Activated CD4-positive, alpha-beta memory T cell treated with anti-CD3 and anti-CD28 coated beads, Interleukin-2, amount 10 ng/mL, durations not matched to agents 7 days and 5 days (primary cell): ENCODE measurements around the gene STAT4. TPM values are rescaled to one million over a fixed set of nuclear protein-coding genes. Genes with fewer than 3 reads are reported as not detected.

Experiments used
- CTCF ChIA-PET: fragments of 350-600 bp; sonication (Branson Sonifier 250); formaldehyde crosslinking; loops from one replicate; lab custom pipeline; 2021; ENCODE audit warnings: antibody characterized with exemption, inconsistent platforms; lab: Charles Lee
- POLR2A ChIA-PET: fragments of 350-600 bp; sonication (Branson Sonifier 250); formaldehyde crosslinking; loops from one replicate; lab custom pipeline; 2021; ENCODE audit warnings: antibody characterized with exemption; lab: Charles Lee
- DNase-seq: peaks from one replicate; pipeline ENCODE4 v3.0.0-alpha.2; 2020
- H3K27ac Mint-ChIP-seq: one replicate; pipeline ENCODE4 v1.8.0; 2021; ENCODE audit warnings: mild to moderate bottlenecking, mixed read lengths
- H3K27me3 Mint-ChIP-seq: one replicate; pipeline ENCODE4 v1.8.0; 2021; ENCODE audit warnings: mixed read lengths
- H3K36me3 Mint-ChIP-seq: one replicate; pipeline ENCODE4 v1.8.0; 2021; ENCODE audit warnings: low read depth, mixed read lengths
- H3K4me1 Mint-ChIP-seq: one replicate; pipeline ENCODE4 v1.8.0; 2021; ENCODE audit warnings: mixed read lengths
- H3K4me3 Mint-ChIP-seq: one replicate; pipeline ENCODE4 v1.8.0; 2021; ENCODE audit warnings: mild to moderate bottlenecking, mixed read lengths
- H3K9me3 Mint-ChIP-seq: one replicate; pipeline ENCODE4 v1.8.0; 2021; ENCODE audit warnings: mixed read lengths
- total RNA-seq, 2 experiments: library from RNA; stranded (reverse); gene quantifications; one replicate each; pipeline ENCODE4 v1.2.3, GENCODE V29; 2021

STAT4 gene
- total RNA-seq, 2 experiments from 2014 or later = 122 to 124 TPM

DNA sequence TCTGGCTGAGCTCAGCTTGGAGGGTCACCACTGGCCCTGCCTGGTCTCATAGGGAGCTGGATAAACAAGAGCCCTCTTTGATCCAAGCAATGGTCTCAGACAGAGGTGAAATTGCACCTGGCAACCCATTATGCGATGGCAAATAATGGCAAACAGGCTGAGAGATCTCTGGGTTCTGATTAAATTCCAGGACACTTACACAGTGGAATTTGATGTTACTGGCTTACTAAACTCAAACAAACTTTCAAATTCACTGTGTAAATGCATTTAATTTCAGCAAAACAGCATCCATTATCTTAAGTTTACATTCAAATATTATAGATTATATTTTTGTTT is 19.5 kb upstream of the STAT4 start:
- Mint-ChIP-seq H3K4me3 (no peak overlapping the region), H3K4me1 (peaks cover 28% of the 10 kb centered on the region), H3K27me3 (peaks cover under 1% of the 10 kb centered on the region), H3K27ac (no peak overlapping the region), H3K36me3 (no peaks in the 10 kb centered on the region), H3K9me3 (no peaks in the 10 kb centered on the region)
- CTCF ChIA-PET = no interaction called here
- DNase-seq = no peak
- POLR2A ChIA-PET = interaction anchor here (1.2 to 1.7 kb wide), 2 partner anchors 24 to 118 kb away, joined by 3 to 4 read pairs; no protein-coding TSS in a partner anchor

DNA sequence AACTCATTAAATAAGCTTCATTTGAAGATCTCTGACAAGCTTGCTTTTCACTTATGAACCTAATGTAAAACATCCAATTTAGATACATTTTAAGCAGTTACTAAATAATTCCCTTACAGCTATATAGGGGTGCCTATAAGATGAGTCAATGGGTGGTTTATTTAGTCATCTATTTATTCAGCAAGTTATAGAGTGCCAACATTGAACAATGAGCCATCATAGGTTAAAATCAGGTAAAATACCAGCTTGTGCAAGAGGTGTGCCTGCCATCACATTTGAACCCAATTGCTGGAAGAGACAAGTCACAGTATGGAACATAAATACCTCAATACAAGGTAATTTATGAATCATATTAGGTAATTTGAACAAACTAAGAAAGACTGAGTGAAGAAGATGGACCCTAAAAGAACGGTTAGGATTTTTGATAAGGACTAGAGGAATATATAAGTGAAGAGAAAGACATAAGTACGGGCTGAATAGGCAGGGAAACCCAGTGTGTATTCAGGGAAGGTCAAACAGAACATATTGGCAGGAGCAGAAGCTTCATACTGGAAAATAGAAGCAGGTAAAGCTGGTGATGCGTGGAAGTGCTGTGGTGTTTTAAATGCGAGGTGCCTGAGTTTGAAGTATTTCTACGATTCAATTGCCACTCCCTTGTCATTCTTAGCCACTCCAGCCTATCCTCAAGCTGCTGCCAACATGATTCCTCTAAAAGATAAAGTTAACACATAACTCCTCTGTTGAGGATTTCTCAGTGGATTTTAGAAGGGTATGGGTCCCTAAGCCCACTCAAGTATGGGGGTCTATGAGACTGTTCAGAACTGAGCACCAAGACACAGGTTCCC is 18.9 kb upstream of the STAT4 start:
- POLR2A ChIA-PET = interaction anchor here (1.2 to 1.7 kb wide), 2 partner anchors 25 to 117 kb away, joined by 3 to 4 read pairs; no protein-coding TSS in a partner anchor

DNA sequence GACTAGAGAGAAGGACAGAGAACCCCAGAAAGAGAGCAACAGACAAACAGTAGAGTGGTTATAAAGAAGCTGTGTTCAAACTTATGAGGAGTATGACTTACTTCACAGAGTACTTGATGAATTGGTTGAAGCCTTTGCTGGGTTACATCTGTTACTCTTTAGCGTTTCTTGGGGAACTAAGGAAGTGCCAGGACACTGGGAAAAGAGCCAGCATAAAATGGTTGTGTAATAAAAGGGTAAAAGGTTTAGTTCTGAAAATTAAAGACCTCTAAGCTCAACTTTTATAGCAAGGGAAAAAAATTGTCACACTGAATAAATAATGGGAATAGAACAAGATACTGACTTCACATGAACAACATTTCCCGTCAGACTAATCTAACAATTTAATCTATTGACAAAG is 17.0 kb upstream of the STAT4 start:
- Mint-ChIP-seq H3K9me3 (no peaks in the 10 kb centered on the region), H3K36me3 (no peaks in the 10 kb centered on the region), H3K27ac (no peak overlapping the region), H3K27me3 (peaks cover 6% of the 10 kb centered on the region), H3K4me3 (no peak overlapping the region), H3K4me1 (peaks cover 21% of the 10 kb centered on the region)
- CTCF ChIA-PET = interaction anchor here (4.9 kb wide), 1 partner anchor 354 kb away, joined by 24 read pairs; no protein-coding TSS in a partner anchor
- POLR2A ChIA-PET = no interaction called here
- DNase-seq = no peak

More for the DNA sequence above, 18.9 kb upstream of the STAT4 start:
- no peak for DNase-seq
- H3K9me3 Mint-ChIP-seq = no peaks in the 10 kb centered on the region
- H3K36me3 Mint-ChIP-seq = no peaks in the 10 kb centered on the region
- CTCF ChIA-PET = no interaction called here
- no peak overlapping the region for H3K4me3 Mint-ChIP-seq
- peaks cover 2% of the 10 kb centered on the region for H3K27me3 Mint-ChIP-seq
- H3K27ac Mint-ChIP-seq = no peak overlapping the region
- peaks cover 31% of the 10 kb centered on the region for H3K4me1 Mint-ChIP-seq

DNA sequence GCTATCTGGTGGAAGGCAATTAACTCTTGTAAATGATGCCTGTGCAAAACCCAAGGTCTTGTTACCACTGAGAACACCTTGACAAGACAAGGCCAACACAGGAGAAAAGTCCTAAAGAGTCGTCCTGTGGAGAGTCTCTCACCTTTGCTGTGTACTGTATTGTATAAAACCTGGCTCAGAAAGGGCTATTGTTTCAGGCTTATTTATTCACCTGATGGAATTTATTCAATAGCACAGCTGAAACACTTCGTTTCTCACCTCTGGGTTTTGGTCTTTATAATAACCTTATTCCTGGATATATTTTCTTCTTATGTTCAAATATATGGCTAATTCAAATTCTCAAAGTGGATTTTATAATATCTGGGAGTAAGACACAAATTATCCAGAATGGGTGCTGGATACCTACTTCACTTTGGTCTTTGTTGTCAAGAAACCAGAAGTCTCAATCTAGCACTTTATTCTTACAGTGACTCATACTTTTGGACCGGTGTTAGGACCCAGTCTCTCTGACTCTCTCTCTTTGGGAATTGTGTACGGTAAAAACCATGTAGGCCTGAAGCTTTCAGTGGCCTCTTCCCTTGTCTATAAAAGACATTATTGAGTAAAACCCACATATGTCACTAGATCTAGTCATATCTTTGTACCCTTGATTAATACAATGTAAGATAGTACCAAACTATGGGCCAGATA is 16.1 kb upstream of the STAT4 start:
- Mint-ChIP-seq H3K27ac (no peak overlapping the region), H3K36me3 (no peaks in the 10 kb centered on the region)

DNA sequence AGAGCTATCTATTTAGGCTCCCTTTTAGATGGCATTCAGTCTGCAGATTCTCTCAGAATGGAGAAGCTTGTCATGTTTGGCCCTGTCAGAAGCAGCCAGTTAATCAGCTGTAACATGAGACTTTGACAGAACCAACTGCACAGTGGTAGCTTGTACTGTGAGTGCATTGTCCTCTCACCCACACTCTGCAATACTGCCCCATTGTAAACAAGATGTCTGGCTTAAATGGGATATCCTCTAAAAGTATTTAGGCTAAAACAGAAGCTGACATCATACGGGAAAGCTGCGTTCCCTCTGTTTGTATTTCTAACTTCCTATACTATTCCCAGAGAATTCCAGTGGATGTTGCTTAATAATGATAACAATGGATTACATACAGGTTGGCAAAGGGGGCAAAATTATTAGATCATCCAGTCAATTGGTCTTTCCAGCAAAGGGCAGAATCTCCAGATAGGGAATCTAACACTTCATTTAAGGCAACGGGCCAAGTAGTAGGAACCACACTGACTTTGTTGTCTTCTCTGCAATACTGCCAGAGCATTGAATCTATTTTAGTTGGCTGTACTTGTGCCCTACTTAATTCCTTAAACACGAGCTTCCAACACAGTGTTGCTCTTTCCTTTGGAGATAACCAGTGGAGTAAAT is 15.4 kb upstream of the STAT4 start:
- ChIA-PET CTCF (interaction anchor here (1.0 to 4.9 kb wide), 7 partner anchors 9 to 400 kb away, joined by 3 to 35 read pairs (median 11); no protein-coding TSS in a partner anchor), POLR2A (interaction anchor here (1.1 kb wide), 1 partner anchor 10 kb away, joined by 4 read pairs; no protein-coding TSS in a partner anchor)
- no peak for DNase-seq
- Mint-ChIP-seq H3K4me3 (no peak overlapping the region), H3K9me3 (no peaks in the 10 kb centered on the region), H3K27ac (no peak overlapping the region), H3K4me1 (peaks cover 14% of the 10 kb centered on the region), H3K36me3 (no peaks in the 10 kb centered on the region), H3K27me3 (peaks cover 11% of the 10 kb centered on the region)

More for the DNA sequence above, 16.1 kb upstream of the STAT4 start:
- no peak overlapping the region for H3K4me3 Mint-ChIP-seq
- ChIA-PET CTCF (interaction anchor here (1.0 to 4.9 kb wide), 5 partner anchors 11 to 355 kb away, joined by 3 to 35 read pairs (median 11); no protein-coding TSS in a partner anchor), POLR2A (no interaction called here)
- H3K9me3 Mint-ChIP-seq = no peaks in the 10 kb centered on the region
- H3K27me3 Mint-ChIP-seq = peaks cover 8% of the 10 kb centered on the region
- H3K4me1 Mint-ChIP-seq = peaks cover 17% of the 10 kb centered on the region
- no peak for DNase-seq

DNA sequence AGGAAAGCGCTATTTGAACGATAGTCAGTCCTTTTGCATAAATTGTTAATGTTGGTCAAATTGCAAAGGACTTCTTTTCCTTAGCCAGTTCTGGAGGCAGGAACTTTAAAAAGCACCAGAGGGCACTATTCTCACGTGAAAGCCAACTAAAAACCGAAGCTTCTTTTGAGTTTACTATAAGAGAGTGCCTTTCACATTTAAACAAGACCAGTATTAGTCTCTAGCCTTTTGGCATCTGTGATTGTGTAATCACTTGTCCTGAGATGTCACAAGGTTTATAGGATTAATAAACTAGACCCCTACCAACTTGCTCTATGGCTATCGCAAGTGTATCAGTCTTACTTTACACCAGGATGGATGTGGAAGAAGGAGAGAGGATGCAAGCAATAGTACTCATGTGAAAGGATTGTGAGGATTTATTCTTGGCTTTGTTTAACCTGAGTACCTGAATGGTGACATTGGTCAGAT is 14.4 kb upstream of the STAT4 start:
- H3K4me3 Mint-ChIP-seq = no peak overlapping the region
- no peak for DNase-seq
- H3K27me3 Mint-ChIP-seq = peaks cover 11% of the 10 kb centered on the region
- ChIA-PET POLR2A (interaction anchor here (0.9 to 1.1 kb wide), 3 partner anchors 9 to 113 kb away, joined by 3 to 4 read pairs (median 4); no protein-coding TSS in a partner anchor), CTCF (interaction anchor here (0.6 to 4.9 kb wide), 18 partner anchors 9 to 997 kb away, joined by 3 to 35 read pairs (median 4); no protein-coding TSS in a partner anchor)
- no peaks in the 10 kb centered on the region for H3K9me3 Mint-ChIP-seq
- H3K27ac Mint-ChIP-seq = no peak overlapping the region
- H3K36me3 Mint-ChIP-seq = no peaks in the 10 kb centered on the region
- H3K4me1 Mint-ChIP-seq = peaks cover 12% of the 10 kb centered on the region

DNA sequence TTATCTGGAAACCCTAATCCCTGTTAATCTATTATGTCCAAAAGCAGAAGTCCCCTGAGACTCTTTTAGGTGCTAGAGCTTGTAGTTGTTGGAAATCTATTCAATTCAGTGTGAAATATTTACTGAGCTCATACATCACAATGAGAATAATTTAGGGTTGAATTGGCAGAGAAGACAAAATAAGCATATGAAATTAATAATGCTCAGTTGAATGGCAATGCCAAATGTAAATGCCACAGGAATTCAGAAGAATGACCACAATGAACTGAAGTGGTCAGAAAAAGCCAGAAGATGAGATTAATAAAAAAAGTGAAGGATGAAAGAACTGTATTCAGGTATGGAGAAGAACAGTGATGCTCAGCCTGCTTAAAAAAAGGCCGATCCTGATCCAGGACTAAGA is 8.0 kb upstream of the STAT4 start:
- Mint-ChIP-seq H3K27me3 (peaks cover 16% of the 10 kb centered on the region), H3K9me3 (no peaks in the 10 kb centered on the region)

DNA sequence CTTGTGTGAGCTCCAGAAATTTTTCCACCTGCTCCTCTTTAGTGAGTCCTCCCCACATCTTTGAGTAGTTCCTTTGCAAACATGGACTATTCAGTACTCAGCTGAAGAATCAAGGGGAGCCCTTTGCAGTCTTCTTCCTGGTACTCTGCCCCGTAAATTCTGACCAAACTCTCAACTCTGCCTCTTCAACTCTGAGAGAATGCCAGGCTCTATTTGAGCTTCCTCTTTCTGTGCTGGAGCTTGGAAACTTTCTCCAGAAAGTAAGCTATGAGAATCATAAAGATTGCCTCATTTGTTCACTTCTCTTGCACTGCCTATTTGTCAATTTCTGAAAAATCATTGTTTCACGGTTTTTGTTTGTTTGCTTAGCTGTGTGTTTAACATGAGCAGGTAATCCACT is 7.4 kb upstream of the STAT4 start:
- H3K27ac Mint-ChIP-seq = no peak overlapping the region
- peaks cover 31% of the 10 kb centered on the region for H3K4me1 Mint-ChIP-seq
- DNase-seq = no peak
- ChIA-PET POLR2A (interaction anchor here (1.6 kb wide), 1 partner anchor 106 kb away, joined by 7 read pairs; no protein-coding TSS in a partner anchor), CTCF (interaction anchor here (0.9 to 16.9 kb wide), 3 partner anchors 9 to 120 kb away, joined by 4 to 512 read pairs (median 4); no protein-coding TSS in a partner anchor)
- H3K36me3 Mint-ChIP-seq = no peaks in the 10 kb centered on the region
- H3K9me3 Mint-ChIP-seq = no peaks in the 10 kb centered on the region
- no peak overlapping the region for H3K4me3 Mint-ChIP-seq
- peaks cover 14% of the 10 kb centered on the region for H3K27me3 Mint-ChIP-seq

More for the DNA sequence above, 8.0 kb upstream of the STAT4 start:
- ChIA-PET CTCF (interaction anchor here (0.9 to 16.9 kb wide), 3 partner anchors 10 to 120 kb away, joined by 4 to 512 read pairs (median 4); no protein-coding TSS in a partner anchor), POLR2A (interaction anchor here (1.6 kb wide), 1 partner anchor 107 kb away, joined by 7 read pairs; no protein-coding TSS in a partner anchor)
- Mint-ChIP-seq H3K27ac (no peak overlapping the region), H3K4me3 (no peak overlapping the region), H3K4me1 (peaks cover 27% of the 10 kb centered on the region), H3K36me3 (no peaks in the 10 kb centered on the region)
- no peak for DNase-seq

DNA sequence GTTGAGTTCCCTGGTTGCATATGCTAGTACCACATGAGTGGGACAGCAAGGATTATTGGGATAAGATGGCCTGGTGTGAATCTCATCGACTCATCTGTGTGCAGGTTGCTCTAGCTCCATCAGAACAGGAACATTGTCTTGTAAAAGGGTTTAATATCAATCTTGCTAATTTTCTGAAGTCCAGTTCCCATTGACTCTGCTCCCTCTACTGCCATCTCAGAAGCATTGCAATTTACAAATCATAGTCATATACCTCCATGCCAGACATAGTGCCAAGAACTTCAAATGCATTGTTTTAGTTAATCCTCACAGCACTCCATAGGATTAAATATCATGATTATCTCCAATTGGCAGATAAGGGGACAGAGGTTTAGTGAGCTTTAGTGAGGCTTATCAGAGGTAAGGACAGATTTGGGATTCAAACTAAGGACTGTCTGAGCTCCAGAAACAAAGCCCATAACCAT is 4.8 kb upstream of the STAT4 start:
- ChIA-PET POLR2A (interaction anchor here (0.7 to 3.0 kb wide), 15 partner anchors 10 to 522 kb away, joined by 3 to 55 read pairs (median 5); partner anchors contain the start of genes NABP1 and STAT1), CTCF (interaction anchor here (0.7 to 16.9 kb wide), 38 partner anchors 9 to 321 kb away, joined by 3 to 512 read pairs (median 5); partner anchors contain the start of gene STAT1)
- DNase-seq = no peak
- Mint-ChIP-seq H3K27ac (no peak overlapping the region), H3K4me3 (no peak overlapping the region), H3K4me1 (peaks cover 55% of the 10 kb centered on the region), H3K36me3 (no peaks in the 10 kb centered on the region), H3K9me3 (no peaks in the 10 kb centered on the region), H3K27me3 (peaks cover 6% of the 10 kb centered on the region)

DNA sequence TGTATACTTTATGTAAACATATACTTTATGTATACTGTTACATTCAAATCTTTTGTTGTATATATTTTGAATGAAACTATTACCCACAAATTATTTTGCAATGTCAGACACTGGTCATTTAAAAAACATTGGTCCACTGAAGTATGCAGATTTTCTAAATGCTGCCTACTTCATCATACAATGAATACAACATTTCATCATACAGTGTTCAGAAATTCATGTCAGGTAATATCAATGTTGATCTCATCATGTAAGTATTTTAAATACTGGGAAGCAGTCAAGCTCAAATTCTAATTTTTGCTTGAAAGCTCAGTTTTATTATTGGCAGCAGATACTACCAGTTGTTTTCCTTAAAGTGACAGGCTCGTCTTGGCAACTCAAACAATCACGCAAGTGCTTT is 2.9 kb upstream of the STAT4 start:
- peaks cover 4% of the 10 kb centered on the region for H3K27me3 Mint-ChIP-seq
- CTCF ChIA-PET = interaction anchor here (1.1 to 16.9 kb wide), 3 partner anchors 11 to 102 kb away, joined by 3 to 512 read pairs (median 50); no protein-coding TSS in a partner anchor
- POLR2A ChIA-PET = interaction anchor here (1.5 to 3.0 kb wide), 2 partner anchors 88 to 116 kb away, joined by 3 to 27 read pairs; no protein-coding TSS in a partner anchor
- no peak for DNase-seq
- H3K4me1 Mint-ChIP-seq = peaks cover 49% of the 10 kb centered on the region
- H3K4me3 Mint-ChIP-seq = no peak overlapping the region
- no peaks in the 10 kb centered on the region for H3K9me3 Mint-ChIP-seq
- peaks cover 7% of the 10 kb centered on the region for H3K36me3 Mint-ChIP-seq
- no peak overlapping the region for H3K27ac Mint-ChIP-seq

DNA sequence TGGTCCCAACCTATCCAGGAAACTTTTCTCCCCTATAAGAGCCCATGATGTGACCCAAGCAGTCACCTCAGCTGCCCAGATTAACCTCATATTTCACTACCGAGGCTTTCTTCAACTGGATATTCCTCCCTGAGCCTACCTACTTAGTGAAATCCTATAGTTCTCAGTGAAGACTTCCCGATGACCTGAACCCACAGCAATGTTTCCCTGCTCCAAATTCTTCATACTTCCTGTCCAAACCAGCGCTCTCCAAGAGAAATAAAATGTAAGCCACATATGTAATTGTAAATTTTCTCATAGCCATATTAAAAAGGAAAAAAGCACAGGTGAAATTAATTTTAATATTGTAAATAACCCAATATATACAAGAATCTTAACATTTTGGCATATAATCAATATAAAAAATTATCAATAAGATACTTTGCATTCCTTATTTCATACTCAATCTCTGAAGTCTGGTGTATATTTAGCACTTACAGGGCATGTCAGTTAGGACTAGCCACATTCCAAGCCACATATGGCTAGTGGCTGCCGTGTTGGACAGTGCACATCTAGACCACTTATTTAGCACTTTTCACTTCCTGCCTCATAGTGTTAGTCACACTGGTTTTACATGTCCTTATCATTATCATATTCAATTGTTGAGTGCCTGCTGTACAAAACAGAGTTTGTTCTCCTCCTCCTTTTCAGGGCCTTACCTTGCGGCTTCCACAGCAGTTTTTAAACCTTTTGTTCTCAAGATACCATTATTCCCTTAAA is 1.9 kb upstream of the STAT4 start:
- no peak overlapping the region for H3K4me3 Mint-ChIP-seq
- peaks cover 17% of the 10 kb centered on the region for H3K36me3 Mint-ChIP-seq
- POLR2A ChIA-PET = interaction anchor here (0.7 to 5.6 kb wide), 6 partner anchors 38 to 524 kb away, joined by 3 to 165 read pairs (median 50); partner anchors contain the start of genes NABP1 and STAT1
- H3K27me3 Mint-ChIP-seq = no peaks in the 10 kb centered on the region
- peak overlapping the region; percentile 97 for H3K27ac Mint-ChIP-seq
- no peaks in the 10 kb centered on the region for H3K9me3 Mint-ChIP-seq
- CTCF ChIA-PET = interaction anchor here (1.1 to 16.9 kb wide), 5 partner anchors 12 to 101 kb away, joined by 3 to 512 read pairs (median 4); no protein-coding TSS in a partner anchor
- DNase-seq = peak; percentile 48
- H3K4me1 Mint-ChIP-seq = peaks cover 59% of the 10 kb centered on the region
